Umbilical cord (tissue), 2 donors: ENCODE data around the gene STAC2. TPM values are rescaled to one million over a fixed set of nuclear protein-coding genes. Genes with fewer than 3 reads are reported as not detected.
"Not testable (repeated sequence)": the region's sequence is repeated elsewhere in the genome, so short reads cannot be mapped to it uniquely, and the experiment has no call there.

ENCODE experiments used
- DNase-seq: peaks from one replicate; pipeline ENCODE4 v3.0.0-alpha.2; 2015; ENCODE audit warnings: low spot score
- total RNA-seq: library from RNA; depleted of rRNA; stranded (reverse); fragments of >200 nt; gene quantifications from one replicate; pipeline ENCODE4 v1.2.3, GENCODE V29; 2014; ENCODE audit warnings: low replicate concordance; ENCODE audit not compliant: insufficient read depth

The STAC2 gene
- total RNA-seq = 0.24 TPM

- no peak for DNase-seq
Observed at GRCh38 chr17:39225308-39225958, at the start of gene STAC2. Gene STAC2 (minus strand): TSS chr17:39225945. CDS start chr17:39225502, 443 bp downstream.

GRCh38 chr17:39271546-39271945 lies 45.8 kb upstream of the STAC2 start:
- no peak for DNase-seq

- peak; percentile 35 for DNase-seq
Observed at GRCh38 chr17:39270923-39271322, 45.2 kb upstream of the STAC2 start.

- DNase-seq = no peak
Observed at GRCh38 chr17:39264119-39264518, 38.4 kb upstream of the STAC2 start.

- DNase-seq = no peak
Observed at GRCh38 chr17:39261286-39261685, 35.5 kb upstream of the STAC2 start.

GRCh38 chr17:39252788-39253460 lies 27.2 kb upstream of the STAC2 start:
- no peak for DNase-seq

GRCh38 chr17:39251997-39252396 lies 26.3 kb upstream of the STAC2 start:
- no peak for DNase-seq

GRCh38 chr17:39250076-39250475 lies 24.3 kb upstream of the STAC2 start:
- DNase-seq = not testable (repeated sequence)

GRCh38 chr17:39246274-39246673 lies 20.5 kb upstream of the STAC2 start:
- no peak for DNase-seq

- DNase-seq = peak; percentile 89
Observed at GRCh38 chr17:39244600-39245570, 19.1 kb upstream of the STAC2 start.

- no peak for DNase-seq
Observed at GRCh38 chr17:39244016-39244599, 18.4 kb upstream of the STAC2 start.

- DNase-seq = no peak
Observed at GRCh38 chr17:39243155-39243554, 17.4 kb upstream of the STAC2 start.

GRCh38 chr17:39240631-39241030 lies 14.9 kb upstream of the STAC2 start:
- DNase-seq = no peak

- no peak for DNase-seq
Observed at GRCh38 chr17:39239640-39240314, 14.0 kb upstream of the STAC2 start.

- DNase-seq = no peak
Observed at GRCh38 chr17:39238311-39238972, 12.7 kb upstream of the STAC2 start.

- no peak for DNase-seq
Observed at GRCh38 chr17:39237586-39237985, 11.8 kb upstream of the STAC2 start.

GRCh38 chr17:39236981-39237441 lies 11.3 kb upstream of the STAC2 start:
- no peak for DNase-seq

GRCh38 chr17:39236450-39236927 lies 10.7 kb upstream of the STAC2 start:
- no peak for DNase-seq

GRCh38 chr17:39235555-39236449 lies 10.1 kb upstream of the STAC2 start:
- no peak for DNase-seq
